Esophagus muscularis mucosa (tissue), 4 donors: ENCODE measurements around the gene SLC37A3.

Source experiments
- EP300 ChIP-seq: sonication (generic); formaldehyde crosslinking; IDR thresholded peaks from one replicate; pipeline ENCODE4 v1.6.1; 2017; ENCODE audit warnings: antibody characterized with exemption
- POLR2A ChIP-seq: fragments of 450-650 bp; IDR thresholded peaks from one replicate; pipeline ENCODE4 v1.6.1; 2017; ENCODE audit warnings: antibody characterized with exemption, moderate library complexity, mild to moderate bottlenecking, low read depth
- TF ChIP-seq, protein P1 (sequence below), 3 experiments: fragments of 200-600 bp in 2 of 3; fragments of 450-650 bp in 1 of 3; sonication (generic) in 2 of 3; IDR thresholded peaks; one replicate each; pipeline ENCODE4 v1.5.1; 2017 to 2019; ENCODE audit warnings: antibody characterized with exemption in 3 of 3, mild to moderate bottlenecking in 2 of 3, moderate library complexity in 1 of 3

DNA sequence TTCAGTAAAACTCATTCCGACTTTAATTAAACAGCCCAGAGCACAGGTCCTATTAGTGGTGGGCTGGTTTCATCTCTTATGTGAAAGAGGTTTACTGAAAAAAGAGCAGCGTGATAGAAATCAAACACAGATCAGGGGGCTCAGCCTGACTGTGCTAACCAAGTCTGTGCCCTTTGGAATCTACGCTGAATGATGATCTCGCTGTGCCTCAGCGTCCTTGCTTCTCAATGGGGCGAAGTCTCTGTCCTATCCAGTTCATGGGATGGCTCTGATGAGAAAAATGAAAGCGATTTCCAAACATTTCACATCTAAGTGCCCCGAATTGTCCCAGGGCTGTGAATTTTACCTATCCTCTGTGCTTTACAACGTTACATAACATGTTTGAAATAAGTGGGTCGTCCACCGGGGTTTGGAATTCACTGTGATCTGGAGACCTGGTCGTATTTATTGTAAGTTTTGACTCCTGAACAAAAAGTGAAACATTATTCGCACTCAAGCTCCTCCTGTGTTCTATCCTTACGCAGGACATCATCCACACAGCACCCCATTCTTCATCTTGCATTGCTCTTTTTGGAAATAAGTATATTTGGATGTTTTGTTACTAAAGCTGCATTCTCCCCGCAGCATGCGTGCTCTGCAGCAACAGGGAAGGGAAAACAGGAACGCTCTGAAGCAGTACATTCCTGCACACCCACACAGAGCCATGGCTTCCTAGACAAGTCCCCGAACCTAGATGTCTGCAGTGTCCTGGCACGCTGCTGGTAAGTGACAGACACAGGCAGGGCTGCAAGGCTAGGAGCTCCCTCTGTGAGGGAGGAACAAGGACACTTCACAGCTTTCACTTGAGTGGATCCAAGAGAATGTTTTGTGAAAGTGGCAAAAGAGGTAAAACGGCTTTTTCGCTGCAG is 83.5 kb downstream of the SLC37A3 start:
- TF ChIP-seq, protein P1, sequence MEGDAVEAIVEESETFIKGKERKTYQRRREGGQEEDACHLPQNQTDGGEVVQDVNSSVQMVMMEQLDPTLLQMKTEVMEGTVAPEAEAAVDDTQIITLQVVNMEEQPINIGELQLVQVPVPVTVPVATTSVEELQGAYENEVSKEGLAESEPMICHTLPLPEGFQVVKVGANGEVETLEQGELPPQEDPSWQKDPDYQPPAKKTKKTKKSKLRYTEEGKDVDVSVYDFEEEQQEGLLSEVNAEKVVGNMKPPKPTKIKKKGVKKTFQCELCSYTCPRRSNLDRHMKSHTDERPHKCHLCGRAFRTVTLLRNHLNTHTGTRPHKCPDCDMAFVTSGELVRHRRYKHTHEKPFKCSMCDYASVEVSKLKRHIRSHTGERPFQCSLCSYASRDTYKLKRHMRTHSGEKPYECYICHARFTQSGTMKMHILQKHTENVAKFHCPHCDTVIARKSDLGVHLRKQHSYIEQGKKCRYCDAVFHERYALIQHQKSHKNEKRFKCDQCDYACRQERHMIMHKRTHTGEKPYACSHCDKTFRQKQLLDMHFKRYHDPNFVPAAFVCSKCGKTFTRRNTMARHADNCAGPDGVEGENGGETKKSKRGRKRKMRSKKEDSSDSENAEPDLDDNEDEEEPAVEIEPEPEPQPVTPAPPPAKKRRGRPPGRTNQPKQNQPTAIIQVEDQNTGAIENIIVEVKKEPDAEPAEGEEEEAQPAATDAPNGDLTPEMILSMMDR (IDR thresholded peaks at IDR 0.05), result no peak
- no peak for TF ChIP-seq POLR2A
- no peak for TF ChIP-seq EP300
